ENCODE results near the gene TAF8.

GRCh38 chr6:42075159-42075838, 25.0 kb downstream of the TAF8 start:
- TF ChIP-seq ZNF384 (IDR thresholded peaks at IDR 0.05): no peak
- TF ChIP-seq BHLHE40 (IDR thresholded peaks at IDR 0.05; ENCODE audit: borderline replicate concordance): no peak
- no peak for TF ChIP-seq L3MBTL2 (conservative IDR thresholded peaks at IDR 0.05)
- no peak for TF ChIP-seq FOXK2 (IDR thresholded peaks at IDR 0.05)
- no peak for TF ChIP-seq NFRKB (IDR thresholded peaks at IDR 0.05)
- TF ChIP-seq PKNOX1 (IDR thresholded peaks at IDR 0.05): no peak
- TF ChIP-seq ELF4 (IDR thresholded peaks at IDR 0.05): no peak
- no peak for TF ChIP-seq CTBP1 (IDR thresholded peaks at IDR 0.05; ENCODE audit: borderline replicate concordance)
- TF ChIP-seq FOXM1 (IDR thresholded peaks at IDR 0.05; ENCODE audit: borderline replicate concordance): no peak
- TF ChIP-seq SP1 (IDR thresholded peaks at IDR 0.05): no peak
- no peak for TF ChIP-seq FOXA1 (IDR thresholded peaks at IDR 0.05)
- TF ChIP-seq HDGF (IDR thresholded peaks at IDR 0.05; ENCODE audit: borderline replicate concordance): no peak
